ENCODE data around the gene POU2F3. TPM values are rescaled to one million over a fixed set of nuclear protein-coding genes. Genes with fewer than 3 reads are reported as not detected.
"Not testable (repeated sequence)": the region's sequence is repeated elsewhere in the genome, so short reads cannot be mapped to it uniquely, and the experiment has no call there.

The POU2F3 gene
- total RNA-seq, 1 donor from 2014 or later: 0.19 TPM

- DNase-seq (ENCODE audit: missing footprints) (no peak), ATAC-seq (no peak)
- intact Hi-C loops (cut with DNase I): no loop called here
Observed at GRCh38 chr11:120268686-120269085, 28.7 kb downstream of the POU2F3 start.

- DNase-seq (ENCODE audit: missing footprints): no peak
- intact Hi-C loops (cut with DNase I): no loop called here
- ATAC-seq: no peak
Observed at GRCh38 chr11:120270386-120270785, 30.4 kb downstream of the POU2F3 start.

- intact Hi-C loops (cut with DNase I): no loop called here
- ATAC-seq (no peak), DNase-seq (ENCODE audit: missing footprints) (no peak)
Observed at GRCh38 chr11:120271672-120272071, 31.7 kb downstream of the POU2F3 start.

- ATAC-seq: peak; percentile 5
Observed at GRCh38 chr11:120272303-120272702, 32.4 kb downstream of the POU2F3 start.

GRCh38 chr11:120273432-120273831, 33.5 kb downstream of the POU2F3 start:
- DNase-seq (ENCODE audit: missing footprints) (no peak), ATAC-seq (no peak)
- intact Hi-C loops (cut with DNase I): no loop called here

More at GRCh38 chr11:120272303-120272702, 32.4 kb downstream of the POU2F3 start:
- intact Hi-C loops (cut with DNase I): no loop called here
- no peak for DNase-seq (ENCODE audit: missing footprints)

- ATAC-seq; intact Hi-C loops (cut with DNase I); DNase-seq (ENCODE audit: missing footprints): not testable (repeated sequence)
Observed at GRCh38 chr11:120273956-120274355, 34.0 kb downstream of the POU2F3 start.

GRCh38 chr11:120279502-120279901, 39.6 kb downstream of the POU2F3 start:
- intact Hi-C loops (cut with DNase I): no loop called here

GRCh38 chr11:120280600-120281051, 40.7 kb downstream of the POU2F3 start:
- intact Hi-C loops (cut with DNase I): no loop called here
- peak; percentile 11 for ATAC-seq
- no peak for DNase-seq (ENCODE audit: missing footprints)

More at GRCh38 chr11:120279502-120279901, 39.6 kb downstream of the POU2F3 start:
- DNase-seq (ENCODE audit: missing footprints) (no peak), ATAC-seq (no peak)

GRCh38 chr11:120281143-120281795, 41.3 kb downstream of the POU2F3 start:
- ATAC-seq (peak; percentile 55), DNase-seq (ENCODE audit: missing footprints) (no peak)
- intact Hi-C loops (cut with DNase I): no loop called here

- DNase-seq (ENCODE audit: missing footprints) (no peak), ATAC-seq (no peak)
- intact Hi-C loops (cut with DNase I): no loop called here
Observed at GRCh38 chr11:120283124-120283523, 43.2 kb downstream of the POU2F3 start.

GRCh38 chr11:120284272-120284671, 44.3 kb downstream of the POU2F3 start:
- DNase-seq (ENCODE audit: missing footprints) (no peak), ATAC-seq (no peak)
- intact Hi-C loops (cut with DNase I): no loop called here

GRCh38 chr11:120285256-120285655, 45.3 kb downstream of the POU2F3 start:
- ATAC-seq (no peak), DNase-seq (ENCODE audit: missing footprints) (no peak)
- intact Hi-C loops (cut with DNase I): no loop called here

GRCh38 chr11:120288021-120288420, 48.1 kb downstream of the POU2F3 start:
- DNase-seq (ENCODE audit: missing footprints) (no peak), ATAC-seq (no peak)
- intact Hi-C loops (cut with DNase I): no loop called here

- no peak for DNase-seq (ENCODE audit: missing footprints)
Observed at GRCh38 chr11:120289426-120289825, 49.5 kb downstream of the POU2F3 start.

GRCh38 chr11:120290956-120291355, 51.0 kb downstream of the POU2F3 start:
- intact Hi-C loops (cut with DNase I): no loop called here
- ATAC-seq (no peak), DNase-seq (ENCODE audit: missing footprints) (no peak)

More at GRCh38 chr11:120289426-120289825, 49.5 kb downstream of the POU2F3 start:
- ATAC-seq: no peak
- intact Hi-C loops (cut with DNase I): no loop called here

GRCh38 chr11:120293038-120293800, 53.3 kb downstream of the POU2F3 start:
- DNase-seq (ENCODE audit: missing footprints): no peak
- no peak for ATAC-seq
- intact Hi-C loops (cut with DNase I): no loop called here

GRCh38 chr11:120294096-120294495, 54.2 kb downstream of the POU2F3 start:
- DNase-seq (ENCODE audit: missing footprints) (no peak), ATAC-seq (no peak)
- intact Hi-C loops (cut with DNase I): no loop called here

- DNase-seq (ENCODE audit: missing footprints) (no peak), ATAC-seq (no peak)
- intact Hi-C loops (cut with DNase I): no loop called here
Observed at GRCh38 chr11:120295099-120295498, 55.2 kb downstream of the POU2F3 start.

GRCh38 chr11:120296554-120296953, 56.6 kb downstream of the POU2F3 start:
- intact Hi-C loops (cut with DNase I): no loop called here
- DNase-seq (ENCODE audit: missing footprints): no peak
- no peak for ATAC-seq

- no peak for DNase-seq (ENCODE audit: missing footprints)
- no peak for ATAC-seq
- intact Hi-C loops (cut with DNase I): no loop called here
Observed at GRCh38 chr11:120298461-120298860, 58.5 kb downstream of the POU2F3 start.
